Sigmoid colon (tissue), 7 donors: ENCODE results near the gene PEX14. TPM values are rescaled to one million over a fixed set of nuclear protein-coding genes. Genes with fewer than 3 reads are reported as not detected.

Experiments used
- DNase-seq: peaks from one replicate; pipeline ENCODE4 v3.0.0-alpha.2; 2019
- H3K27ac ChIP-seq, 4 donors: fragments of 200-600 bp; sonication (generic); one replicate each; pipeline ENCODE4 v1.5.1; 2016 to 2019; ENCODE audit warnings: mild to moderate bottlenecking in 1 of 4
- H3K27me3 ChIP-seq, 3 donors: fragments of 200-600 bp; sonication (generic); one replicate each; pipeline ENCODE4 v1.5.1; 2019; ENCODE audit warnings: mild to moderate bottlenecking in 1 of 3
- H3K36me3 ChIP-seq, 4 donors: fragments of 200-600 bp; sonication (generic); one replicate each; pipeline ENCODE4 v1.5.1; 2016 to 2019
- H3K4me1 ChIP-seq, 4 donors: fragments of 200-600 bp; sonication (generic); one replicate each; pipeline ENCODE4 v1.5.1; 2017 to 2019
- H3K4me3 ChIP-seq, 4 donors: fragments of 200-600 bp; sonication (generic); one replicate each; pipeline ENCODE4 v1.5.1; 2017 to 2019; ENCODE audit warnings: mild to moderate bottlenecking in 2 of 4, moderate library complexity in 1 of 4
- H3K9me3 ChIP-seq, 4 donors: fragments of 200-600 bp in 3 of 4; sonication (generic) in 3 of 4; one replicate each; pipeline versions ENCODE4 v1.5.1 to v1.6.1; 2013 to 2019
- EP300 ChIP-seq, 4 donors: sonication (generic); formaldehyde crosslinking; IDR thresholded peaks; one replicate each; pipeline ENCODE4 v1.6.1; 2017; ENCODE audit warnings: antibody characterized with exemption in 4 of 4
- POLR2A ChIP-seq, 2 donors: fragments of 450-650 bp; IDR thresholded peaks; one replicate each; pipeline ENCODE4 v1.6.1; 2016; ENCODE audit warnings: antibody characterized with exemption in 2 of 2, mild to moderate bottlenecking in 2 of 2, moderate library complexity in 2 of 2
- POLR2AphosphoS5 ChIP-seq, 4 donors: sonication (generic); formaldehyde crosslinking; IDR thresholded peaks; one replicate each; pipeline ENCODE4 v1.6.1; 2017; ENCODE audit warnings: antibody characterized with exemption in 4 of 4
- WGBS, 2 donors: extraction: QIAGEN DNeasy Blood & Tissue Kit; methylation state at CpG; one replicate each; pipeline ENCODE4 v1.1.7; 2013; 5-methylcytosine and 5-hydroxymethylcytosine counted together
- intact Hi-C: fragments of 100-400 bp; cut with DNase I; formaldehyde crosslinking; loops from one replicate; pipeline ENCODE4 v1.15.1; 2023
- polyA plus RNA-seq, 3 donors: library from polyadenylated mRNA; stranded (reverse); fragments of 200-250 nt; gene quantifications; one replicate each; pipeline ENCODE4 v1.2.3, GENCODE V29; 2013
- total RNA-seq, 4 donors: library from RNA; depleted of rRNA; stranded (reverse); fragments of >200 nt; gene quantifications; one replicate each; pipeline ENCODE4 v1.1.0, GENCODE V29; 2016
- TF ChIP-seq, protein P1 (sequence below), 4 experiments: fragments of 450-650 bp in 3 of 4; fragments of 200-600 bp in 1 of 4; IDR thresholded peaks; one replicate each; pipeline ENCODE4 v1.5.1; 2016 to 2019; ENCODE audit warnings: antibody characterized with exemption in 4 of 4, mild to moderate bottlenecking in 3 of 4, moderate library complexity in 2 of 4
- donor health status: healthy with polysubstance abuse.
- donor health status: Bipolar disorder and iron deficiency.
- donor health status: healthy.

The PEX14 gene
- total and polyA plus RNA-seq, 7 donors: 8.3 to 23.3 (median 14.4) TPM

DNA sequence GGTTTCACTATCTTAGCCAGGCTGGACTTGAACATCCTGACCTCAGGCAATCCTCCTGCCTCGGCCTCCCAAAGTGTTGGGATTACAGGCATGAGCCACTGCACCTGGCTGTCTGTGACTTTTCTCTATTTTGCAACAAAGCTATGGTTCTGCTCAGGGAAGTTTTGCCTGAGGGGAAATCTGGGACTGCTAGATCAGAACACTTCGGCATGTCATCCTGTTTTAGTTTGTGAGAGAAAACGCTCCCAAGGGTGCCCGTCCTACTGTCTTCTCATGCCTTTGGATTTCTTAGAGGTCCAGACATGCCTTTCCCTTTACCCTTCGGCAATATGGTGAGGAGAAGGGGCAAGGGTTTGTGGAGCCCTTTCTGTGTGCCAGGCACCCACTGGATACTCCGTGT is 30.5 kb upstream of the PEX14 start:
- H3K27me3 ChIP-seq: peaks cover 0 to 7% (median 6%) of the 10 kb centered on the region in 3 donors
- H3K9me3 ChIP-seq: no peaks in the 10 kb centered on the region
- no peaks in the 10 kb centered on the region for H3K4me1 ChIP-seq
- WGBS, 2 donors: 97 to 98% methylated on average over 6 of the region's 6 CpGs
- H3K36me3 ChIP-seq: no peaks in the 10 kb centered on the region
- DNase-seq: no peak
- H3K27ac ChIP-seq: no peak overlapping the region
- intact Hi-C loops: no loop called here
- no peak overlapping the region for H3K4me3 ChIP-seq
- TF ChIP-seq POLR2AphosphoS5 (IDR thresholded peaks at IDR 0.05): no peak
- TF ChIP-seq POLR2A (IDR thresholded peaks at IDR 0.05): no peak
- no peak for TF ChIP-seq EP300 (IDR thresholded peaks at IDR 0.05)
- TF ChIP-seq, protein P1, sequence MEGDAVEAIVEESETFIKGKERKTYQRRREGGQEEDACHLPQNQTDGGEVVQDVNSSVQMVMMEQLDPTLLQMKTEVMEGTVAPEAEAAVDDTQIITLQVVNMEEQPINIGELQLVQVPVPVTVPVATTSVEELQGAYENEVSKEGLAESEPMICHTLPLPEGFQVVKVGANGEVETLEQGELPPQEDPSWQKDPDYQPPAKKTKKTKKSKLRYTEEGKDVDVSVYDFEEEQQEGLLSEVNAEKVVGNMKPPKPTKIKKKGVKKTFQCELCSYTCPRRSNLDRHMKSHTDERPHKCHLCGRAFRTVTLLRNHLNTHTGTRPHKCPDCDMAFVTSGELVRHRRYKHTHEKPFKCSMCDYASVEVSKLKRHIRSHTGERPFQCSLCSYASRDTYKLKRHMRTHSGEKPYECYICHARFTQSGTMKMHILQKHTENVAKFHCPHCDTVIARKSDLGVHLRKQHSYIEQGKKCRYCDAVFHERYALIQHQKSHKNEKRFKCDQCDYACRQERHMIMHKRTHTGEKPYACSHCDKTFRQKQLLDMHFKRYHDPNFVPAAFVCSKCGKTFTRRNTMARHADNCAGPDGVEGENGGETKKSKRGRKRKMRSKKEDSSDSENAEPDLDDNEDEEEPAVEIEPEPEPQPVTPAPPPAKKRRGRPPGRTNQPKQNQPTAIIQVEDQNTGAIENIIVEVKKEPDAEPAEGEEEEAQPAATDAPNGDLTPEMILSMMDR (IDR thresholded peaks at IDR 0.05): no peak

DNA sequence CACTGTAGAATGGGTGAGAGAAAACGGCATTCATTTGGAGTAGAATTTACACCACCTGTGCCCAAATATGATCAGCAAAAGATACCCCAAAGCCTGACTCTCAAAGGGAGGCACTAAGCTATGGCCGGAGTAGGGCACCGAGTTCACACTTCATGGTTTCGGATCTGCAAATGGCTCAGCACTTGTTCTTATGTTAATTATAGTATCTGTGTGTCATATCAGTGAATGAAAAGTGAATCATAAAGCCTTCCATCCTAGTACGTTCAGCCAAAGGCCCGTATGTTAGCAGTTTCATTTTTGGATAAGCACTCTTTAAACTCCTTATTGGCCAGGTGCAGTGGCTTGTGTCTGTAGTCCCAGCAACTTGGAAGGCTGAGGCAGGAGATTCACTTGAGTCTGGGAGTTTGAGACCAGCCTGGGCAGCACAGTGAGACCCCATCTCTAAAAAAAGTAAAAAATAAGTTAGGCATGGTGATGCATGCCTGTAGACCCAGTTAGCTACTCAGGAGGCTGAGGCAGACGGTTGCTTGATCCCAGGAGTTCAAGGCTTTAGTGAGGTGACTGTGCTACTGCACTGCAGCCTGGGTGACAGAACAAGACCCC is 29.9 kb upstream of the PEX14 start:
- 90 to 91% methylated on average over 7 of the region's 7 CpGs for WGBS, 2 donors
- H3K9me3 ChIP-seq: no peaks in the 10 kb centered on the region
- no peak overlapping the region for H3K27ac ChIP-seq
- H3K4me1 ChIP-seq: no peaks in the 10 kb centered on the region
- no peaks in the 10 kb centered on the region for H3K36me3 ChIP-seq
- TF ChIP-seq POLR2AphosphoS5 (IDR thresholded peaks at IDR 0.05) (no peak), EP300 (IDR thresholded peaks at IDR 0.05) (no peak), POLR2A (IDR thresholded peaks at IDR 0.05) (no peak)
- TF ChIP-seq, protein P1 (IDR thresholded peaks at IDR 0.05): no peak
- intact Hi-C loops: no loop called here
- no peak overlapping the region for H3K4me3 ChIP-seq
- H3K27me3 ChIP-seq: peaks cover 0 to 14% (median 8%) of the 10 kb centered on the region in 3 donors
- DNase-seq: no peak

DNA sequence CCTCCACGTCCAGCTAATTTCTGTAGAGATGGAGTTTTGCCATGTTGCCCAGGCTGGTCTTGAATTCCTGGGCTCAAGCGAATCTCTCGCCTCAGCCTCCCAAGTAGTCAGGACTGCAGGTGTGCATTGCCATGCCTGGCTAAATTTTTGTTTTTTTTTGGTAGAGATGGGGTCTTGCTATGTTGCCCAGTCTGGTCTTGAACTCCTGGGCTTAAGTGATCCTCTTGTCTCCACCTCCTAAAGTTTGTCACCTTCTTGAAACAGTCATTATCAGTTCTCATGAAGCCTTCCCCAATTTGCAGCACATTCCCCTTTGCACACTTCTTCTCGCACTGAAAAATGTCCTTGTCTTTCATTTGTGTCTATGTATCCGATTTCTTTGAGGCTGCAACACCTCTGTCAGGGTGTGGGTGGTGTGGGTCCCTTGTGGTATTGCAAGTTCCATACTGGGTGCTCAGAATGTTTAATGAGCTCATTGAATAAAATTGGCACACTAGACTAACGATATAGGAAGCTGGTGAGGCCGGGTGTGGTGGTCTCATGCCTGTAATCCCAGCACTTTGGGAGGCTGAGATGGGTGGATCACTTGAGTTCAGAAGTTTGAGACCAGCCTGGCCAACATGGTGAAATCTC is 27.8 kb upstream of the PEX14 start:
- 95 to 97% methylated on average over 7 of the region's 7 CpGs for WGBS, 2 donors
- no peak overlapping the region for H3K4me3 ChIP-seq
- peaks cover 0 to 12% (median 3%) of the 10 kb centered on the region in 4 donors for H3K4me1 ChIP-seq
- TF ChIP-seq POLR2A (IDR thresholded peaks at IDR 0.05): no peak
- no peak for TF ChIP-seq POLR2AphosphoS5 (IDR thresholded peaks at IDR 0.05)
- TF ChIP-seq, protein P1 (IDR thresholded peaks at IDR 0.05): no peak
- no peak for TF ChIP-seq EP300 (IDR thresholded peaks at IDR 0.05)
- DNase-seq: no peak
- no peaks in the 10 kb centered on the region for H3K9me3 ChIP-seq
- peaks cover 0 to 32% (median 14%) of the 10 kb centered on the region in 3 donors for H3K27me3 ChIP-seq
- no peak overlapping the region for H3K27ac ChIP-seq
- no peaks in the 10 kb centered on the region for H3K36me3 ChIP-seq
- intact Hi-C loops: no loop called here

DNA sequence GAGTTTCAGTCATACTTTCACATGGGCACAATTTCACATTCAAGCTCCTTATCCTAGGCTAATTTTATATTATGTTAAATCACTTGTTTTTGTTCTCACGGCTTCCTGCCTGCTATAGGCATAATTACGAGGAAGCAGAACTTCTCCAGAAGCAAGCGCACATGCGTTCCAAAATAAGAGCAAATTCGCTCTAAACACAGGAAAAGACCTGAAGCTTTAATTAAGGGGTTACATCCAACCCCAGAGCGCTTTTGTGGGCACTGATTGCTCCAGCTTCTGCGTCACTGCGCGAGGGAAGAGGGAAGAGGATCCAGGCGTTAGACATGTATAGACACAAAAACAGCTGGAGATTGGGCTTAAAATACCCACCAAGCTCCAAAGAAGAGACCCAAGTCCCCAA is 25.0 kb upstream of the PEX14 start, which contains the start of gene CORT:
TSS of gene CORT (plus strand) at position 281 of the 400 bp plus-strand sequence. CDS start 193 bp downstream, outside the sequence.
- no peak for DNase-seq
- WGBS, 2 donors: 89 to 93% methylated on average over 10 of the region's 10 CpGs
- peaks cover 0 to 12% (median 3%) of the 10 kb centered on the region in 4 donors for H3K4me1 ChIP-seq
- no peak within 1 kb of the TSS for H3K4me3 ChIP-seq
- H3K9me3 ChIP-seq: no peaks in the 10 kb centered on the region
- no peaks in the 10 kb centered on the region for H3K36me3 ChIP-seq
- H3K27ac ChIP-seq: no peak within 1 kb of the TSS
- intact Hi-C loops: no loop called here
- no peak for TF ChIP-seq EP300 (IDR thresholded peaks at IDR 0.05)
- H3K27me3 ChIP-seq: peaks cover 0 to 32% (median 14%) of the 10 kb centered on the region in 3 donors

DNA sequence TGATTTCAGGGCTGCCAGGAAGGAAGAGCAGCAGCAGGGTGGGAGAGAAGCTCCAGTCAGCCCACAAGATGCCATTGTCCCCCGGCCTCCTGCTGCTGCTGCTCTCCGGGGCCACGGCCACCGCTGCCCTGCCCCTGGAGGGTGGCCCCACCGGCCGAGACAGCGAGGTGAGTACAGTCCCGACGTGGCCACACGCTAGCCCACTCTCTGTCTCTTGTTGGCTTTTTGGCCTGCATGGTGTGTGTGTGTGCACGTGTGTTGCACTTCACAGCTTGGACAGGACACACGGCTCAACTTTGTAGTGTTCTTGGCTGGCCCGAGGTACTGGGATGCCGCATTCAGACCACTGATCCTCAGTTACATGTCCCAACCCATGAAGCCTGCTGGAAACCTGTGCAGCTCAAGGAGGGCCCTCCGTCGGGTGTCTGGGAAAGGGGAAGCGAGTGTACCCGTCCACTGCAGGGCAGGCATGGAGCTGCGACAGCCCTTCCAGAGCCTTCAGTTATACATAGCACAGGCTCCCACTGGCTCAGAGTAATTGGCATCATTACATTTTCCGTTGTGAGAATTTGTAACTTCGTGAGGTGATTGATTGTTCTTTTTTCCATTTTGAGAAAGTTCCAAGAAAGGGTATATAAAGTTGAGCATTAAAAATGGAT is 24.5 kb upstream of the PEX14 start:
- TF ChIP-seq POLR2AphosphoS5 (IDR thresholded peaks at IDR 0.05) (no peak), POLR2A (IDR thresholded peaks at IDR 0.05) (no peak), EP300 (IDR thresholded peaks at IDR 0.05) (no peak)
- TF ChIP-seq, protein P1 (IDR thresholded peaks at IDR 0.05): no peak
- intact Hi-C loops: no loop called here
- no peaks in the 10 kb centered on the region for H3K36me3 ChIP-seq
- 86 to 88% methylated on average over 21 of the region's 21 CpGs for WGBS, 2 donors
- peaks cover 0 to 12% (median 3%) of the 10 kb centered on the region in 4 donors for H3K4me1 ChIP-seq
- H3K4me3 ChIP-seq: no peak overlapping the region
- H3K27me3 ChIP-seq: peaks cover 0 to 32% (median 14%) of the 10 kb centered on the region in 3 donors
- no peaks in the 10 kb centered on the region for H3K9me3 ChIP-seq
- no peak for DNase-seq
- H3K27ac ChIP-seq: no peak overlapping the region
